Dedifferentiated amniotic fluid mesenchymal stem cell (primary cell): Measurements from ENCODE around the gene SH3GL3.

Source experiments
- DNase-seq: peaks from one replicate; pipeline ENCODE4 v3.0.0-alpha.2; 2016; ENCODE audit errors: extremely low spot score

The SH3GL3 gene

DNA sequence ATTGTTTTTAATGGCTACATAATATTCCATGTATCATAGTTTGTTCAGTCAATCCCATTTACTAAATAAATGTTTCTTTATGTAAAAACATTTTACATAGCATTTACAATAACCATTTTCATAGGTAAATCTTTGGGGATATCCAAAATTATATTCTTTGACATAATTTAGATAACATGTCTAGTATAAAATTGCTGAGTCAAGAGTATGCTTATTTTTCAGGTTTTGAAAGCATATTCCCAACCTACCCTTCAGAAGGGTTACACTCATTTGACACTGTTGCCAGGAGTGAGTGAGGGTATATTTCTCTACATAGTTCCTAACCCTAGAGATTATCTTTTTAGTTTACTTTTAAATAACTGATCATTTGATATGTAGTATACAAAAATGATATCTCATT is 122.2 kb downstream of the SH3GL3 start:
- no peak for DNase-seq

DNA sequence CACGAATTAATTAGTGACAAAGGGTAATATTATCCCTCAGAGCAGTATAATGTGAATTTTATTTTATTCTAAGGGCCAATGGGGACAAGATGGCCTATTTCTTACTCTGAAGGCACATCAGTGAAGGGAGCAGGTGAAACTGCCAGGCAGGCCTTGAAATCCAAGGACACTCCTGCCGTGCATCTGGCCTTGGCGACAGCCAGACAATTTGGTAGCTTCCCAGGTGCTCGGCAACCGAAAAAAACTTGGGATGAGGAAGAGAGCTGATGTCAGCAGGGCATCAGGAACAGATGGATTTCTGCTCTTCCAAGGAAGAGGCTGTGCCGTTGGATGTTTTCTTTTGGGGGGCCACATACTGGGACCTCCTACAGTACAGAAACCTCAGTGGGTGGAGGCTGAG is 123.6 kb downstream of the SH3GL3 start:
- DNase-seq: no peak

DNA sequence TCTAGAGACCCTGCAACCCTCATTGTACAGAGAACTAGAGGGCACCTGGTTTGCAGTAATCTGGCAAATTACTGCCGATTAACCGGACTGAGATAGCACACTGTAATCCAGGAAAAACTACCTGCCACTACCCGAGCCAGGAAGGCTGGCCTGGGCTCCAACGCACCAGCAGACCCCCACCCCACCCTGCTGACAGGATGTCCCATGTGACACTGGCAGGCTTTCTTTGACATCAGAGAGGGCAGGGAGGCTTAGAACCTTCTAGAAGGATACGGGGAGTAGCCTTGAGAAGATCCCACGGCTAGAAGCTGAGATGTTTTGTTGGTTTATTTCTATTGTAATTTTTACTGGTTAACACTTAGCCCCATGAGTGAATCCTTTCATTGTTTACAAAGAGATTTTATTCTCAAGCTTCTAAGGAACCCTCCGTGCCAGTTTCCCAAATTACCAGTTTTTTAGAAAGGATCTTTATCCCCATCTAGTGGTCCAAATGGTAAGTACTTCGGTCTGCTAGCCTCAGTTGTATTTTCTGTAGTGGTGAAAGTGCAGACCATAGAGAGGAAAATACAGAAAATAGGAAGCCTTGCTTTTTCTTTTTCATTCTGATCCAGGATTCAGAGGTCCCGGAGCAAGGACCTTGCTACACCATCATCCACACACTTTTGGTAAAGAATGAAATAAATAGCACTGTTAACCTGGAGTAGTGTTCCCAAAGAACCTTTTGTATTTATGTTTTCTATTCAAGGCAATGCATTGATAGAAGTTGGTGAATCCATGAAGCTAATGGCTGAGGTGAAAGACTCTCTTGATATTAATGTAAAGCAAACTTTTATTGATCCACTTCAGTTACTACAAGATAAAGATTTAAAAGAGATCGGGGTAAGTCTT is 124.9 kb downstream of the SH3GL3 start:
- peak; percentile 40 for DNase-seq

DNA sequence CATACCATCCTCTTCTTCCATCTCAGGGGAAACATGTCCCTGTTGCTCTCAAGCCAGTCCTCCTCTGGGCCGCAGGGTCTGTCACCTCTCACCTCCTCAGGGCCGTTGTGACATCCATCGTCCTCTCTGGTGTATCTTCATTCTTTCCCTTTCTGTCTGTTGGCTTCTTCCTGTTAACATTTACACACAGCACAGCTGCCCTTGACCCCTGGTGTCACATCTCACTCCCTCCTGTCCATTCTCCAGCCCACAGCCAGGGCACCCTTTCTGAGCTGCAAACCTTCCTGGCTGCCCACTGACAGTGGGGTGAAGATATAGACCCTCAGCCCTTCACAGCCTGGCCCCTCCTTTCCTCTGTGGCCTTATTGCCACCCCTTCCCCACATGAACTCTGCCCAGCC is 127.2 kb downstream of the SH3GL3 start:
- DNase-seq: no peak

DNA sequence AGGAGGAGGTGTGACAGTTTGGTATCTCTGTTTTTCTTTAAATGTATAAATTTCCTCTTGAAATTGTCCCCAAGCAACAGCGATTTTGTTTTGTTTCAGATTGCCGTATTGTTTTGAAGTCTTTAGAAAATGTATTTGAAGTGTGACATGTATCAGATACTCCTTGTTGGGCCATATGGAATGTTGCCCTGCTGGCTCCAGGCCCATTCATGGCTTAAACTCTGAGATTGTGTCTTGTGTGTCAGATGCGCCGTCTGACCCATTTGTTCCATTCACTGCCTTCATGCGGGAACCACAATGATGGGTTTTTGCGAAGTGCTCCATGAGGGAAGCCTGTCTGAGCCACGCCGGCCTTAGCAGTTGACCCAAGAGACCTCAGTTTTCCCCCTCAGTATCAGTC is 131.6 kb downstream of the SH3GL3 start:
- DNase-seq: no peak

DNA sequence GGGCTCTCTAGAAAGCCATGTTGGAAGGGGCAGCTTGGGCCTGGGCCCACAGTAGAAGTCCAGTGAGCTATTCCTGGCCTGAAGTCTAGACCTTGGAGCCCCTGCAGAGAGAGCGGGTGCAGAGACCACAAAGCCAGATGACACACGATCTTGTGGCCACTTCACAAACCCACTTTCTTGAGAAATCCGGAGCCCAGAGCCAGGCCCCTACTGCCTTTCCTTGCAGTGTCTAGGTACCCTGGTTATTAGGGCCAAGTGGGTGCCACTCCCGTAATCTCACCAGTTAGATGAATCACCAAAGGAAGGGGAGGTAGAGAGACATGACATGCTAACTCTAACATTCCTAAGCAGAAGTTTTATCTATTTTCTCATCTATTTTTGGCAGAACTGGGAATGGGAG is 134.2 kb downstream of the SH3GL3 start:
- no peak for DNase-seq

DNA sequence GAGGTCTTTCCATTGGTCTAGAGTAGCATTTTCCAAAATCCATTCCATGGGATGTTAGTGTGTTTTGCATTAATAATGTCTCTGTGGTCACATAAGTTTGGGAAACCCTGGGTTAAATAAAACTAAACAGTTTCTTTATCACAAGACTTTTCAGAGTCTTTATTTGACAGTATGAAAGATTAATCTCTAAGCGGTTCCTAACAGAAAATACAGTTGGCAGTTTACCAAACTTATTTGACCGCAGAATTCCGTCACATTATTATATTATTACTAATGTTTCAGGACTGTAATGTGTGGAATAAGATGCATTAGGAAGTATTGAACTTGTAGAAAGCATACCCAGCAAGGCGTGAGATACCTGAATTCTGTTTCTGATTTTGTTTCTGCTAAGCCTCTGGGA is 135.2 kb downstream of the SH3GL3 start:
- DNase-seq: no peak

DNA sequence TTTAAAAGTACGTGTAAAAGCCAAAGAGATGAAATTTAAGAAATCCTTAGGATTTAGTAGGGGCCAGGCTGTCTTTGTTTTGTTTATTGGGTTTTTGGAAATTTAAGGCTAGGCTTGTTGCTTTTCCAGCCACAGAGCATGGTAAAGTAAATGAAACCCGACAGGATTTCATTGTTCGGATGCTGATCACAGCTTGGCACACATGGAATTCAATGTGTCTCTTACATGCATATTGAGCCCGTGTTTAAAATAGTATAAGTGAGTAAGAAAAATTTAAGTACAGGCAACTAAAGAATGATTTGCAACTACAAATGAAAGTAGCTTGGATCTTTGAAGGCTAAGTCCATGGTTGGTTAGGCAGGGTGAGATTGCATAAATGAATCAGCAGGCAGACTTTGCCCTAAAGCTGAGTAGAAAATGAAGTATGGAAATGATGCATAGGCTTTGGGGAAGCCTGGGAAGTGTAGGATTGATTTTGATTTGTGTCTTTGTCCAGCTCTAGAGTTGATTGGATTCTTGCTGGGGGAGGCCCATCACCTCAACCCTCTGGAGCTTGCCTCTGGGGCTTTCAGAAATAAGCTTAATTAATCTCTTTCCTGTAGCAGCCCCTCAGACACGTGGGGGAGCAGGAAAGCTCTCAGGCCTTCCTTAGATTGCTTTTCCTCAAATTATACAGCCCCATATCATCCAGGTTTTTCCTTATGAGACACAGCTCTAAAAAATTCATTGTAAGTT is 138.6 kb downstream of the SH3GL3 start:
- DNase-seq: no peak

DNA sequence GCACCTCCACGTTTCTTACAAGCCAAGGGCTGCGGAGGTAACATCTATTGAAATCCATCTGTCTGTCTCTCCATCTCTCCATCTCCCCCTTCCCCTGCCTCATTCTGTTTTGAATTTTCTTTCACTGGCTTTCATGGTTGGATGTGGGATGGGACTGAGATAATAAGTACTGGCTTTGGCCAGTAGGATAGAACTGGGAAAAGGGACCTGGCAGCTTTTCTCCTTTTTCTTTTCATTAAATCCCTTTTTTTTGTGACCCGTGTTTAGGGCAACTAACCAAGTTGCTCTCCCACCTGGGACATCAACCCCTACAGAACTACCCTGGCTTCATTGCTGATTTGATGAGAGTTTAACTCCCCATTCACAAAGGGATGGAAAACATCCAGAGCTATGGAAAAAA is 139.9 kb downstream of the SH3GL3 start:
- DNase-seq: no peak

DNA sequence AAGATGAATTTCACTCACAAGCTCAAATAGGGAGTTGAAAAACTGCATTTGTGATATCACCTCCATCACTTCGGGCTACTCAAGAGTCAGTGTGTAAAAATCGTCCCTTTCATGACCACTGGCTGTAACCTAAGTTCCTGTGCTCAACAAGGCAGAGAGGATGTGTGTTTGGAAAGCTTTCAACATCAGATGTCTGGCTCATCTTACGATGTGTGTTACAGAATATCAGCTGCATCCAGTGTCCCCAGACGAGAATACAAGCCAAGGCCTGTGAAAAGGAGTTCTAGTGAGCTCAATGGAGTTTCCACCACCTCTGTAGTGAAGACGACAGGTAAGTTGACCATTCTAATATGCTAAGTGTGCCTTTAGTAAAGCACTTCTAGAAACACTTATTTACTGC is 141.3 kb downstream of the SH3GL3 start:
- no peak for DNase-seq

DNA sequence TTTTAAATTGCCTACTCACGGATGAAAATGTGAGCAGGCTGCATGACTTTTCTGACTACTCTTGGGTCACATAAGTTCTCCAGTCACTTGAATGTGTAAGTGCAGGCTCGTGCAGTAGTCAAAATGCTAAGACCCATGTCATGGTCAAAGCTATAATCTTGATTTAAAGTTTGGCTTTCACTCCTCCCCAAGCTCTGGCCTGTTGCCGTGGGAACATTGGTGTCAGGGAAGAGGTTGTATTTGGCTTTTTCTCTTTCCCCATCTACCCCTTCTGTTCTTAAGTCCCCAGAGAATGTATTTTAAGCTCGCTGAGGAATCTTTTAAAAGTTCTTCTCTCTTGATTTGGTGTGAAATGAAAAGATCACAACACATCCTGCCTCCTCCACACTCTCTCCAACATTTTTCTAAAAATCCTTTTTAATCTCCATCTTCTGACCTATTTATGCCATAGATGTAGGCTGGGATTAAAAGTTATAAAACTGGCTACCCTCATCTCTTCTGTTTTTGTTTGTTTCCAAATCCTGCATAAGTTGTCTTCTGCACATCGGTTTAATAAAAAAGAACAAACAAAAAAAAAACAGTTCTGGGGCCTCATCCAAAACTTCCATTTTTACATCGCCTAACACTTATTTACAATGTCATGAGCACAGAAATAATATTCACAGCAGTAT is 145.4 kb downstream of the SH3GL3 start:
- no peak for DNase-seq

DNA sequence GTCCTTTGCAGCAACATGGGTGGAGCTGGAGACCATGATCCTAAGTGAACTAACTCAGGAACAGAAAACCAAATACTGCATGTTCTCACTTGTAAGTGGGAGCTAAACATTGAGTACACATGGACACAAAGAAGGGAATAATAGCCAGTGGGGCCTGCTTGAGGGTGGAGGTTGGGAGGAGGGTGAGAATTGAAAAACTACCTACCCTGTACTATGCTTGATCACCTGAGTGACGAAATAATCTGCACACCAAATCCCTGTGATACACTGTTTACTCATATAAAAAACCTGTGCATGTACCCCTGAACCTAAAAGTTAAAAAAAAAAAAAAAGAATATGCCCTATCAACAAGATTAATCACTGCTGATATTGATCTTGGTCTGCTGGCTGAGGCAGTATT is 148.1 kb downstream of the SH3GL3 start:
- no peak for DNase-seq

DNA sequence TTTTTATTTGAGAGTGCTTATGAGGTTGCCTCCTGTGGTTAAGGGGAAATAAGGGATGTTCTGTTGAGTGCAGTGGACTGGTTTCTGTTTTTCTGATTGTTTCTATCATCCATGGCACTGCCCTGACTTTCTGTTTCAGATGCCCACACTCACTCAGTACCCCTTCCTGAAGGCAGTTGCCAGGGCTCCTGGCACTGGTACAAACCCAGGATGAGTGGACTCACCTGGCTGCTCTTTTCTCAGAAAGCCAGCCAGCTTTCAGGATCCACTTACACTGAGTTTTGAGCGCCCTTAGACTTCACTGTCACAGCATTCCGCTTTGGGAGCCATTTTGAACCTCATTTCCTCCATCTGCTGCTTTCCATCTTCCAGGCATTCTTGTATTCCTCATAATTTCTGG is 150.9 kb downstream of the SH3GL3 start:
- no peak for DNase-seq

DNA sequence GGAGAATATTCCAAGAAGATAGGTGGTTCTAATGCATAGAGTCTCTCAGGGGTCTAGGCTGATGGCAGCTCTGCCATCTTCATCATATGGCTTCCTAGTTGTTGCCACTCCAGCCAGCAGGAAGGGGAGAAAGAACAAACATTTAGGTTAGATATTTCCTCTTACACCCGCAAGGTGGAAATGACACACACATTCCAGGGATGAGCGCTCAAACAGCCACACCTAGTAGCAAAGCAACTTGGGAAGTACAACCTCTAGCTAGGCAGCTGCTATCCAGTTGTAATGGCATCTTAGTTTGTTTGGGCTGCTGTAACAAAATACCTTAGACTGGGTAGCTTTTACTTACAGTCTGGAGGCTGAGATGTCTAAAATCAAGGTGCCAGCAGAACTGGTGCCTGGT is 154.9 kb downstream of the SH3GL3 start:
- no peak for DNase-seq

DNA sequence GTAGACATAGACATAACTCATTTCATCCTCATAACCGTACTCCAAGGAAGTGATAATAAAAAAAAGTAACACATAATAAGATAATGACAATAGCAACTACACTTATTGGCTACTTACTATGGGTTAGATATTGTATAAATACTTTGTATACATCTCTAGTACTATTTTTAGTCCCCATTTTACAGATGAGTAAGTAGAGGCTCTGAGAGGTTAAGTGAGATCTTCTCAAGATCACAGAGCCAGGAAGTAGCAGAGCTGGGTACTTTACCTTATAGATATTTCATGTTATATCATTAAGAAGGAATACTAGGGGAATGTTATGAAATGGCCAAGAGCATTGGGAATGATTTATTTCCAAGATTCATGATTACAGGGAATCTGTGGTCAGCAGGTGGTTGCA is 157.4 kb downstream of the SH3GL3 start:
- DNase-seq: no peak

DNA sequence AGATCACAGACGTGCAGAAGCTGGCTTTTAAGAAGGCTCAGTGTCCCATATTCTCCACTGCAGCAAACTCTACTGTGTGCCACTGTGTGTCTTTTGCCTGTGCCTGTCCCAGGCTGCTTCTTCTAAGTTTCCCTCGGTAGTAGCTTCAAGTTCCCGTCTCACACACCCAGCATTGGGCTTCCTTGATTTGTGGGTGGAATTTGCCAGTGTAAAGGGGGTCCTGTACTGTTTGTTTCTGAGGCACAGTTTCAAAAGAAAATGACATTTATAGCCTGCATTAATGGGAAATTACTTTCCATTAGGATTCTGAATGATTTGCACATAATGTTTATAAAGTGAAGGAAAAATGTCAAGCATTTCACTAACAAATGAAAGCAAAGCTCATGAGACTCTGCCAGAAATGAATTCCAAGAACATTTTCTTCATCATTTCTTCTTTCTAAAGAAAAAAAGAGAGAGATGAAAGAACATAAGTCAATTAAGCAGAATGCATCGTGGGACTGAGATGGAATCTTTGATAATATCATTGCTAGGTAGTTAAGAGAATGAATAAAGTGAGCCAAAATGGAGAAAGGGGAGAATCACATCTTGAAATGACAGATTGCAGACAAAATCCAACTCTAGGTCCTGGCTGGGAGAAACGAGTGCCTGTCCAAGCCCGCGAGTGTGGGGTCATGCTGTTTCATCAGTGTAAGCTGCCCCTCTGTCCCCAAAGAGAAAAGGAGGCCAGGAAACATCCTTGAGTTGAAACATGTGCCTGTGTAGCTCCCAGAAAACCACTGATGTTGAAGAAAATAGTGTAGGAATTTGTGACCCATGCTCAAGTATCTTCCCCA is 158.2 kb downstream of the SH3GL3 start:
- DNase-seq: no peak

DNA sequence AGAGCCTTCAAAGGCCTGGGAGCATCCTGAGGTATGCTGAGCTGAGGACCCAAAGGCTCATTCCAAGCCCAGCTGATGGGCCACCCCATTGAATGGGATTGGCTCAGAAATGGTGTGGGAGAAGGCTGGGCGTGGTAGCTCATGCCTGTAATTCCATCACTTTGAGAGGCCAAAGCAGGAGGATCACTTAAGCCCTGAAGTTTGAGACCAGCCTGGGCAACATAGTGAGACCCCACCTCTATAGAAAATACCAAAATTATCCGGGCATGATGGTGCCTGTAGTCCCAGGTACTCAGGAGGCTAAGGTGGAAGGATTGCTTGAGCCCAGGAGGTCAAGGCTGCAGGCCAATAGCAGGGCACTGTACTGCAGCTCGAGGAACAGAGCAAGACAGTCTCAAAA is 163.0 kb downstream of the SH3GL3 start:
- no peak for DNase-seq

DNA sequence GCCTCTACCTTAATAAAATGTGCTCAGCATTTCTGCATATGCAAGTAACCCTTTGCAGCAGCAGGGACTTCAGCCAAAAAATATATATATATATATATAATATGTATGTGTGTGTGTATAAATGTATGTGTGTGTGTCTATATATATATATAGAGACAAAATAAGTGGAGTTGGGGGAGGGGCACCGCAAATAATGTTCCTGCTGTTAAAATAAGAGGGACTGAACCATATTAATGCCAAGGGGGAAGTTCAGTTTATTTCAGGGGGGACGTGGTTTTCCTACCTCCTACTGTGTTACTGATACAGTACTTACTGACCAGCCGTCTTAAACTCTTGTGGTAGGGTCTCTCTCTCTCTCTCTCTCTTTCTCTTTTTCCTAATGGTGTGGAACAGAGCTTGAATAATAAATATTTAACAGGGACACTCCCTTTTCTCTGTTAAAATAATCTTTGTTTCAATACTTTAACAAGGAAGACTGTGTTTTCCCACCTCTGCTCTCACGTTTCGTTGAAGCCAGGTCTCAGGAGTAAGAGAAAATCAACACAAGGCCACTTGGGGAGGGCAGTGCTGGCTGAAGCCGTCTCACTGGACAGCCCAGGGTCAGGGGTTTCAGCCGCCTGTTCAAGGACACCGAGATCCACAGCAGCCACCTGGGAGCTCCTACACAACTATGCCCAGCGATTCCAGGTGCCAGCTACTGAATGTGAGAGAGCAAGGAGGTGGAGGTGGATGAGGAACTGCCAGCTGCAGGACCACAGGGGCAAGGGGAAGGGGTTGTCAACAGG is 164.0 kb downstream of the SH3GL3 start:
- DNase-seq: no peak

DNA sequence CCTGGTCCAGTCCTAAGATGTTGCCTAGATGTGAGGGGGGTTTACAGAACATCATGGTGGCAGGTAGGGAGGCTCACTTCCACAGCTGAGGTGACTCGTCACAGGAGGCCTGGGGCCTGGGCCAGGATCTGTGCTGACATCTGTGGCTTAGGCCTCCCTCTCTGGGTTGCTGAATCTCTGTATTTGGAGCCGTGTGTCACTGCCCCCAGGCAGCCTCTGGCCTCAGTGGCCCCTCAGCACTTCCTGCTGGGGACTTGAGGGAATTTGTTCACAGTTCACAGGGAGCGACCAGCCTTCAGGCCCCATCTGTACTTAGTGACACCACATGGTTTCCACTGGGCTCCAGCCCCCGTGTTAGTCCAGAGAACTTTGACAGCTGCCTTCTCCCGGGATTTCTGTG is 165.1 kb downstream of the SH3GL3 start:
- DNase-seq: no peak

DNA sequence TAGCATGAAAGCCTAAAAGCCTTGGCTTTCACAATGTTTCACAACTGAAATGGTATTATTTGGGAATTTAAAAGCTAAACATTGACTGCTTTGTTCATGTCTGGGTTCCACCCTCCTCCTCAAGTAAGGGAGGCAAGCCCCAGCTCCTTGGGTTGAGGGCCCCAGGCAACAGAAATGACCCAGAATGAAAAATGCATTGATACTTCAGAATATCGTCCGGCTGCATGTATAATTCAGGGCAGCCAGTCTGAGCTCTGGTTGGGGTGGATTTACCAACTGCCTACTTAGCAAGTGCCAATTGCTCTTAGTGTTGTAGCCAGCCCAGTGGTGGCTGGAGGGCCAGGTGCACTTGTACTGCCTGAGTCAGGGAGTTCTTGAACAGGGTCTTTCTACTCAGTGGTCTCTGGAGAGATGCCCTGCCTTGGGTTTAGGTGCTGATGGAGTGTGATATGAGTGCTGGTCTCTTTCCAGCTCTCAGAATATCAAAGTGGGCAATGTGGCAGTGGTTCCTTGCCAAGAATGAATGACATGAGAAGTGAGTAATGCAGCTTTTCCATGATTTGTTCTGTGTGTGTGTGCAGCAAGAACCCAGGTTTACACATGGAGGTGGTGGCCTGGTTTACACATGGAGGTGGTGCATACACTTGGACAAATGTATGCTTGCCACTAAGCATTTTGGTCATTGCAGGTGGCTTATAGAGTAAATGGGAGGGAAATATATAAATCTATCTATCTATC is 165.9 kb downstream of the SH3GL3 start:
- no peak for DNase-seq
